ENCODE results near the gene THSD7A.

DNA sequence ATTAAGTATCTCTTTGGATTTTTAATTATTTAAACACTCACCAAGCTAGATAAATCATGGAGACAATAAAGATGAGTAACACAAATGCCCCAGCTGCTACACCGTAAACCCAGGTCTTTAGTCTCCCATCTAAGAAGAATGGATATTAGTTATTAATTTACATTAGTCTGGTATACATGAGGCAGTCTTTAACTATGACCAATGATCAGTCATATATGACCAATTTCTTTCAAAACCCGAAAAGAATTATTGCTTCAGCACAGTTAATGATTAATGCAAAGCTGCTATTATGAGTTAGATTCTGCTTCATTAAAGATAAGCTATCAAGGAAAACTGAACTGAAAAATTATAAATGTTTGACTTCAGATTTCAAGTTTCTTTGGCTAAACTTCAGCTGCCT, 455.5 kb downstream of the THSD7A start:
- TF ChIP-seq, protein P1, sequence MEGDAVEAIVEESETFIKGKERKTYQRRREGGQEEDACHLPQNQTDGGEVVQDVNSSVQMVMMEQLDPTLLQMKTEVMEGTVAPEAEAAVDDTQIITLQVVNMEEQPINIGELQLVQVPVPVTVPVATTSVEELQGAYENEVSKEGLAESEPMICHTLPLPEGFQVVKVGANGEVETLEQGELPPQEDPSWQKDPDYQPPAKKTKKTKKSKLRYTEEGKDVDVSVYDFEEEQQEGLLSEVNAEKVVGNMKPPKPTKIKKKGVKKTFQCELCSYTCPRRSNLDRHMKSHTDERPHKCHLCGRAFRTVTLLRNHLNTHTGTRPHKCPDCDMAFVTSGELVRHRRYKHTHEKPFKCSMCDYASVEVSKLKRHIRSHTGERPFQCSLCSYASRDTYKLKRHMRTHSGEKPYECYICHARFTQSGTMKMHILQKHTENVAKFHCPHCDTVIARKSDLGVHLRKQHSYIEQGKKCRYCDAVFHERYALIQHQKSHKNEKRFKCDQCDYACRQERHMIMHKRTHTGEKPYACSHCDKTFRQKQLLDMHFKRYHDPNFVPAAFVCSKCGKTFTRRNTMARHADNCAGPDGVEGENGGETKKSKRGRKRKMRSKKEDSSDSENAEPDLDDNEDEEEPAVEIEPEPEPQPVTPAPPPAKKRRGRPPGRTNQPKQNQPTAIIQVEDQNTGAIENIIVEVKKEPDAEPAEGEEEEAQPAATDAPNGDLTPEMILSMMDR (IDR thresholded peaks at IDR 0.05) = no peak
- TF ChIP-seq EZH2 (IDR thresholded peaks at IDR 0.05) (no peak), EZH2phosphoT487 (IDR thresholded peaks at IDR 0.05) (no peak)

Data from neural progenitor cell (in vitro differentiated cells).